NT2/D1 (cell line): ENCODE data around the gene INVS.

ENCODE experiments used
- YY1 ChIP-seq: IDR thresholded peaks from 2 replicates; pipeline ENCODE4 v1.6.1; 2011; ENCODE audit not compliant: insufficient read length, insufficient read depth
- ZNF274 ChIP-seq: IDR thresholded peaks from 2 replicates; pipeline ENCODE4 v1.6.1; 2011; ENCODE audit warnings: mild to moderate bottlenecking, low read depth, low read length

- TF ChIP-seq YY1 (no peak), ZNF274 (no peak)
These were observed 42.5 kb upstream of the INVS start for GRCh38 chr9:100056561-100056960.
